Thyroid gland (tissue), 4 donors: Measurements from ENCODE around the gene MAP3K7.

Experiments
- POLR2A ChIP-seq, 2 donors: fragments of 450-650 bp; IDR thresholded peaks; one replicate each; pipeline ENCODE4 v1.6.1; 2017; ENCODE audit warnings: antibody characterized with exemption in 2 of 2, mild to moderate bottlenecking in 2 of 2, moderate library complexity in 1 of 2
- TF ChIP-seq, protein P1 (sequence below), 6 experiments: fragments of 200-600 bp in 3 of 6; fragments of 450-650 bp in 3 of 6; sonication (generic) in 3 of 6; IDR thresholded peaks; one replicate each; pipeline ENCODE4 v1.5.1; 2016 to 2019; ENCODE audit warnings: antibody characterized with exemption in 6 of 6, mild to moderate bottlenecking in 2 of 6, inconsistent platforms in 1 of 6, moderate library complexity in 1 of 6

DNA sequence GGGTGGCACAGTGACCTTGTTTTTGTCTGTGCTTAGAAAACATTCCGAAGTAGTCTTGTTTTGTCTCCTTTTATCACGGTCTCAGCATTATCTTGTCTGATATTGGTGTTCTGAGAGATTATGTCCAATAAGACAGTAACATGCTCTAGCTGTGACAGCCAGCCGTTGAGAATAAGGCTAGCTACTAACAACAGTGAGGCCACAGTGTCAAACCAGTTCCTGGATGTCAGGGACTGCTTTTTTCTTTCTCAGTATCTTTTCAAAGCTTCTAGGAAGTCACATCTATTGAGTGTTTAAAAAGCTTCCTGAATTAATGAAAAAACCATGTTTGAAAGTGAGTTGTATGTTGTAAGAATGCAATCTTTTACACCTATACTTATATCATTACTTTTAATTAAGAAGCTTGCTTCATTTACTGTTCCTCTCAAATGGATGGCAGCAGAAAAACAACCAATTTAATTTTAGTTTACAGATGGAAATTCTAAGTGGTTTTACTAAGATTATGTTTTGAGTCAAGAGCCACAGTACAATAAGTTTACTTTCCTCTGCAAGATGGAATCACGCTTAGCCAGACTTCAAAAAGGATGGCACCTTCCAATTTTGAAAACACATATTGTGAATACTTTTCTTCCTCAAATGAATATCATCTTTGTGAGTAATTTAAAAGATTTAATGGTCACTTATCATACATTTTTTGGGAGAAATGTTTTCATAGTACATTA is 53.1 kb downstream of the MAP3K7 start:
- no peak for TF ChIP-seq POLR2A (IDR thresholded peaks at IDR 0.05)
- TF ChIP-seq, protein P1, sequence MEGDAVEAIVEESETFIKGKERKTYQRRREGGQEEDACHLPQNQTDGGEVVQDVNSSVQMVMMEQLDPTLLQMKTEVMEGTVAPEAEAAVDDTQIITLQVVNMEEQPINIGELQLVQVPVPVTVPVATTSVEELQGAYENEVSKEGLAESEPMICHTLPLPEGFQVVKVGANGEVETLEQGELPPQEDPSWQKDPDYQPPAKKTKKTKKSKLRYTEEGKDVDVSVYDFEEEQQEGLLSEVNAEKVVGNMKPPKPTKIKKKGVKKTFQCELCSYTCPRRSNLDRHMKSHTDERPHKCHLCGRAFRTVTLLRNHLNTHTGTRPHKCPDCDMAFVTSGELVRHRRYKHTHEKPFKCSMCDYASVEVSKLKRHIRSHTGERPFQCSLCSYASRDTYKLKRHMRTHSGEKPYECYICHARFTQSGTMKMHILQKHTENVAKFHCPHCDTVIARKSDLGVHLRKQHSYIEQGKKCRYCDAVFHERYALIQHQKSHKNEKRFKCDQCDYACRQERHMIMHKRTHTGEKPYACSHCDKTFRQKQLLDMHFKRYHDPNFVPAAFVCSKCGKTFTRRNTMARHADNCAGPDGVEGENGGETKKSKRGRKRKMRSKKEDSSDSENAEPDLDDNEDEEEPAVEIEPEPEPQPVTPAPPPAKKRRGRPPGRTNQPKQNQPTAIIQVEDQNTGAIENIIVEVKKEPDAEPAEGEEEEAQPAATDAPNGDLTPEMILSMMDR (IDR thresholded peaks at IDR 0.05) = no peak
